B cell (primary cell): ENCODE measurements around the gene VCAM1.

ENCODE experiments used
- CTCF ChIP-seq: fragments of 200-600 bp; IDR thresholded peaks from one replicate; pipeline ENCODE4 v1.8.0; 2022; ENCODE audit warnings: antibody characterized with exemption, mild to moderate bottlenecking
- EZH2 ChIP-seq: IDR thresholded peaks from 2 replicates; pipeline ENCODE4 v1.6.1; 2012; ENCODE audit warnings: borderline replicate concordance, low read depth, mild to moderate bottlenecking, moderate library complexity, low read length; ENCODE audit not compliant: insufficient read depth, poor library complexity, severe bottlenecking

- TF ChIP-seq CTCF (no peak), EZH2 (no peak)
Measured at GRCh38 chr1:100706296-100706695, 13.2 kb upstream of the VCAM1 start.
